ES-I3 (cell line): Measurements from ENCODE around the gene AURKAIP1.

Experiments used
- H3K36me3 ChIP-seq: 2 replicates; pipeline ENCODE4 v1.6.1; 2013; ENCODE audit warnings: mild to moderate bottlenecking, low read length, control low read depth, moderate library complexity; ENCODE audit not compliant: insufficient read depth
- H3K4me1 ChIP-seq: 2 replicates; pipeline ENCODE4 v1.6.1; 2013; ENCODE audit warnings: mild to moderate bottlenecking, control low read depth, low read length; ENCODE audit not compliant: insufficient read depth
- H3K9ac ChIP-seq: 2 replicates; pipeline ENCODE4 v1.6.1; 2013; ENCODE audit warnings: low read depth, mild to moderate bottlenecking, low read length, moderate library complexity
- H3K9me3 ChIP-seq: 2 replicates; pipeline ENCODE4 v1.6.1; 2013; ENCODE audit warnings: mild to moderate bottlenecking, low read length, moderate library complexity; ENCODE audit not compliant: control insufficient read depth, insufficient read depth

The AURKAIP1 gene

GRCh38 chr1:1345384-1345783 lies 29.6 kb downstream of the AURKAIP1 start:
- Histone ChIP-seq H3K9ac (no peak overlapping the region), H3K9me3 (no peaks in the 10 kb centered on the region), H3K4me1 (no peaks in the 10 kb centered on the region), H3K36me3 (0 out of 2 replicates have a peak, but pooled peaks cover 6% of the 10 kb centered on the region)

GRCh38 chr1:1344655-1345361 lies 30.2 kb downstream of the AURKAIP1 start:
- Histone ChIP-seq H3K4me1 (no peaks in the 10 kb centered on the region), H3K9ac (no peak overlapping the region; the same call in 1 of the 2 replicates), H3K9me3 (no peaks in the 10 kb centered on the region), H3K36me3 (0 out of 2 replicates have a peak, but pooled peaks cover 6% of the 10 kb centered on the region)

- 0 out of 2 replicates have a peak, but pooled peaks cover 6% of the 10 kb centered on the region for H3K36me3 ChIP-seq
- H3K9me3 ChIP-seq = no peaks in the 10 kb centered on the region
Observed at GRCh38 chr1:1343811-1344421, 31.1 kb downstream of the AURKAIP1 start.

GRCh38 chr1:1342584-1343115 lies 32.4 kb downstream of the AURKAIP1 start:
- 0 out of 2 replicates have a peak, but pooled peaks cover 6% of the 10 kb centered on the region for H3K36me3 ChIP-seq

More at GRCh38 chr1:1343811-1344421, 31.1 kb downstream of the AURKAIP1 start:
- Histone ChIP-seq H3K4me1 (no peaks in the 10 kb centered on the region), H3K9ac (no peak overlapping the region)

GRCh38 chr1:1342061-1342562 lies 32.9 kb downstream of the AURKAIP1 start:
- Histone ChIP-seq H3K9me3 (no peaks in the 10 kb centered on the region), H3K9ac (no peak overlapping the region), H3K36me3 (0 out of 2 replicates have a peak, but pooled peaks cover 6% of the 10 kb centered on the region), H3K4me1 (no peaks in the 10 kb centered on the region)

More at GRCh38 chr1:1342584-1343115, 32.4 kb downstream of the AURKAIP1 start:
- Histone ChIP-seq H3K4me1 (no peaks in the 10 kb centered on the region), H3K9ac (no peak overlapping the region), H3K9me3 (no peaks in the 10 kb centered on the region)

GRCh38 chr1:1341549-1342021 lies 33.4 kb downstream of the AURKAIP1 start:
- Histone ChIP-seq H3K9me3 (no peaks in the 10 kb centered on the region), H3K9ac (no peak overlapping the region), H3K36me3 (0 out of 2 replicates have a peak, but pooled peaks cover 6% of the 10 kb centered on the region), H3K4me1 (no peaks in the 10 kb centered on the region)

GRCh38 chr1:1340791-1341548 lies 34.0 kb downstream of the AURKAIP1 start:
- no peak overlapping the region for H3K9ac ChIP-seq
- H3K9me3 ChIP-seq = no peaks in the 10 kb centered on the region
- H3K36me3 ChIP-seq = 0 out of 2 replicates have a peak, but pooled peaks cover 6% of the 10 kb centered on the region
- H3K4me1 ChIP-seq = no peaks in the 10 kb centered on the region

GRCh38 chr1:1340185-1340584 lies 34.8 kb downstream of the AURKAIP1 start:
- 0 out of 2 replicates have a peak, but pooled peaks cover 6% of the 10 kb centered on the region for H3K36me3 ChIP-seq
- H3K9ac ChIP-seq = no peak overlapping the region
- no peaks in the 10 kb centered on the region for H3K4me1 ChIP-seq
- no peaks in the 10 kb centered on the region for H3K9me3 ChIP-seq

GRCh38 chr1:1338278-1338677 lies 36.7 kb downstream of the AURKAIP1 start:
- Histone ChIP-seq H3K9ac (no peak overlapping the region), H3K4me1 (no peaks in the 10 kb centered on the region), H3K36me3 (0 out of 2 replicates have a peak, but pooled peaks cover 6% of the 10 kb centered on the region), H3K9me3 (no peaks in the 10 kb centered on the region)

- Histone ChIP-seq H3K4me1 (no peaks in the 10 kb centered on the region), H3K36me3 (0 out of 2 replicates have a peak, but pooled peaks cover 6% of the 10 kb centered on the region), H3K9me3 (no peaks in the 10 kb centered on the region), H3K9ac (no peak overlapping the region)
Observed at GRCh38 chr1:1337793-1338147, 37.2 kb downstream of the AURKAIP1 start.

GRCh38 chr1:1336931-1337792 lies 37.8 kb downstream of the AURKAIP1 start:
- Histone ChIP-seq H3K36me3 (0 out of 2 replicates have a peak, but pooled peaks cover 6% of the 10 kb centered on the region), H3K9ac (no peak overlapping the region), H3K4me1 (no peaks in the 10 kb centered on the region), H3K9me3 (no peaks in the 10 kb centered on the region)

GRCh38 chr1:1336446-1336845 lies 38.6 kb downstream of the AURKAIP1 start:
- Histone ChIP-seq H3K9ac (no peak overlapping the region), H3K4me1 (no peaks in the 10 kb centered on the region), H3K9me3 (no peaks in the 10 kb centered on the region), H3K36me3 (0 out of 2 replicates have a peak, but pooled peaks cover 5% of the 10 kb centered on the region)

- no peaks in the 10 kb centered on the region for H3K9me3 ChIP-seq
- no peak overlapping the region for H3K9ac ChIP-seq
- H3K4me1 ChIP-seq = no peaks in the 10 kb centered on the region
- no peaks in the 10 kb centered on the region for H3K36me3 ChIP-seq
Observed at GRCh38 chr1:1335792-1336248, 39.2 kb downstream of the AURKAIP1 start.
